SIG-M5 treated with dmso at 0.1 percent for 504 hours (cell line): ENCODE measurements around the gene EXD3.

Experiments
- DNase-seq: peaks from one replicate; lab custom pipeline; 2025; ENCODE audit not compliant: unreplicated experiment; lab: John Stamatoyannopoulos, UW

EXD3 gene

DNA sequence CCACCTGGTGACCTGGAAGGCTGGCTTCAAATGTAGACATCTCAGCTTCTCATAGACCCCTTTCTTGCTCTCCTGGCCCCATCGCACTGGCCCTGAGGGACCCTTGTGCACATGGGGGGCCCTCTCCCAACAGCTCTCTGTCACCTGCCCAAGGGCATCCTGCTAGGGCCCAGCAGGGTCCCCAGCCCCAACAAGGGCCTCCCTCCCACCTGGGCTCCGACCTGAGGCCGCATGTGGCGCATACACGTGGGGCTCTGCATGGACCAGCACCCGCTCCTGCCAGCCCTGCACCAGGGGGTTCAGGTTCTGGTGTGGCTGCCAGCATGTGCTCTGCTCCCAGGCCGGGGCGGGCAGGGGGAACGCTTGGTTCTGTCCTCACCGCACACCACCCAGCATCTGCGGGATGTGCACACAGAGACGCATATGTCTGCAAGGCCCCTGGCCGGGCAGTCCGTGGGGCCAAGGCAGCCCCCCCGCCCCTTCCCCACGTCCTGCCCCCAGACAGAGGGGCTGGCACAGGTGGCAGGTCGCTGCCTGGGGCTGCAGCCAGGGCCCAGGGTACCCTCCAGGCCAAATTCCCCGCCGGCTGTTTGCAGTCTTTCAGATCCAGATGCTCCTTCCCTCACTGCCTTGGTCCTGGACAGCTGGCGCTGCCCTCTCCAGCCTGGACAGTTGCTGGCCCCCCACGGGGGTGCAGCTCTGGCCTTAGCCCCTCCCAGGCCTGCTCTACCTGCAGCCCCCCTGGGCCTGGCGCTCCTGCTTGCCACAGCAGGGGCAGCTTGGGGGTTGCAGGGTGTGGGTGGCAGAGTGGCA, 103.0 kb downstream of the EXD3 start:
- DNase-seq: no peak

DNA sequence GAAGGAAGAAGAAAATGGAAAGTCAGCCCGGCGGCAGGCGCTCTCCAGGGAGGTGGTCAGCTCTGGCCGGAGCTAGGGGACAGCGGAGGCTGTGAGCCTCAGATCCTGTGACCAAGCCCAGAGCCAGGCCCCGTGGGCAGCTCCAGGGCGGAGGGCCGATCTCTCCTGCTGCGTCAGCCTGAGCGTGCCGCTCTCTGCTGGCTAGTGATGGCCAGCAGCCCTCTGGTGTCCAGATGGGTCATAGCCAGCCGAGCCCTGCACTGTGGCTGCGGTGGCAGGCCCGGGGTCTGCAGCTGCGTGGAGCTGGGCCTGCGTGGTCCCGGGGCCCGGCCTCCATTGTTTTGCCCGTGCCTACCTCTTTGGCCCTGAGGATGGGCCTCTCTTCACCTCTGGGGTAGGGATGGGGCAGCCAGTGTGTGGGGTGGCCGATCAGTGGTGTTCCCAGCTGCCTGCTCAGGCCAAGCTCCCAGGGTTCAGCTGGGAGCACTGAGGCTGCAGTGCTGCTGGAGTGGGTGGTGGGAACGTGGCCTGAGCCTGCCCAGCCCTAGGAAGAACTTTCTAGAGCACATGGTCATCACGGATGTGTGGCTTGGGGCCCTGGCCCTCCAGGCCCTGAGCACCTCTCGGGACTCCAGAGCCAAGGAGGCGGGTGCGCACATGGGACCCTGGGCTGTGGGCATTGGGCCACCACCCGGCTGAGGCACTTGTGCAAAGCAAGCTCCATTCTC, 103.8 kb downstream of the EXD3 start:
- no peak for DNase-seq

DNA sequence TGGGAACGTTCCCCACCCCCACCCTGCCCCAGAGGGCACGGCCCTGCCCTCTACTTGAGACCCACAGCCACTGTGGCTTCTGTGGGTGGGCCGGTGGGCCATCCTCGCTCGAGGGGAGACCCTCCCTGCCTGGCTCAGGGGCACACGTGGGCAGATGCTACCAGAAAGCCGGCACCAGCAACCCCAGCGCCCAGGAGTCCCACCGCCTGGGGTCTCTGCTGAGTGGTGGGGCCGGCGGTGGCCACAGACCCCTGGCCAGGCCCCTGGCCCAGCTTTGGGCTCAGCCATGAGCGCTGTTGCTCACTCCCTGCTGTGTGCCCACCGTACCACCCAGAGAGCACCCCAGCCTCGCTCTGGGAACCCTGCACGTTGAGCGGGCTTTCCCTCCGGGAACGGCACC, 104.4 kb downstream of the EXD3 start:
- DNase-seq: no peak

GRCh38 chr9:137317718-137318511, 105.0 kb downstream of the EXD3 start:
- no peak for DNase-seq

- DNase-seq: no peak
Observed at GRCh38 chr9:137317021-137317717, 105.8 kb downstream of the EXD3 start.

DNA sequence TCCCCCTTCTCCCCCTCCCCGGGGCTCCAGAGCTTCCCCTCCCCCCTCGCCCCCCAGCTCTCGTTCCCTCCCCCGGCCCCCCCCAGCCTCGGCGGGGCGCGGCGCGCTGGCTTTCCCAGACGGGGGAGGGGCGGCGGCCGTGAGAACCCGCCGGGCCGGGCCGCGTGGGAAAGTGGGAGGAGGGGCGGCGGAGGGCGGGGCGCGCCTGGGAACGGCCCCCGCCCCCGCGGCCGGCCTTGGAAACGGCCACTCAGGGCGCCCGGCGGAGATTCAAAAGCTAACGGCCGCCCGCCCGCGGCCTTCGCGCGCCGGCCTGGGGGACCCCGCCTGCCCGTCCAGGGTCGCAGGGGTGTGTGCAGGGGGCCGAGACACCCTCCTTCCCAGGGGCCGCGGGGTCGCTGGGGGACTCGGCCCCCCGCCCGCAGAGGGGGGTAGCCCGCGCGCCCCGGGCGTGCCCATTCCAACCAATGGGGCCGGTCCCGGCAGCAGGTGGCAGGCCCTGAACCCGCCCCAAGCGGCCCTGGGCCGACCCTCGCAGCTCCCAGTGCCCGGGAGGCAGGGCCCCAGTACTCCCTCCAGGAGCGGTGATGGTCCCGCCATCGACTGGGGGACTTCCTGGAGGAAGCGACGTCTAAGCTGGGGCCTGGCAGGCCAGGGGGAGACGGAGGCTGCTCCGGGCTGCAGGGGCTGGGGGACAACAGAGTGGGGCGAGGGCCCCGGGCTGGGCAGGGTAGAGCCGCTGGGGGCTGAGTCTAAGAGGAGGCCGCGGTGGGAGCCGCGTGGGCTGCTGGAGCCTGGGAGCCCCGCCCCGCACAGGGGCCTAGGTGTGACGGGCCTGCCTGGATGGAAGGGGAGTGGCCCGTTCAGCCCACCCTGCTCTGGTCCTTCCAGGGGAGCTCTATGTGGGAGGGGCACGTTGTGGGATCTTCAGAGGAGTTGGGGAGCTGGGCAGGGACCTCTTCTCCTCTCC, 106.7 kb downstream of the EXD3 start:
- DNase-seq: no peak

GRCh38 chr9:137315581-137316011, 107.4 kb downstream of the EXD3 start:
- DNase-seq: no peak

DNA sequence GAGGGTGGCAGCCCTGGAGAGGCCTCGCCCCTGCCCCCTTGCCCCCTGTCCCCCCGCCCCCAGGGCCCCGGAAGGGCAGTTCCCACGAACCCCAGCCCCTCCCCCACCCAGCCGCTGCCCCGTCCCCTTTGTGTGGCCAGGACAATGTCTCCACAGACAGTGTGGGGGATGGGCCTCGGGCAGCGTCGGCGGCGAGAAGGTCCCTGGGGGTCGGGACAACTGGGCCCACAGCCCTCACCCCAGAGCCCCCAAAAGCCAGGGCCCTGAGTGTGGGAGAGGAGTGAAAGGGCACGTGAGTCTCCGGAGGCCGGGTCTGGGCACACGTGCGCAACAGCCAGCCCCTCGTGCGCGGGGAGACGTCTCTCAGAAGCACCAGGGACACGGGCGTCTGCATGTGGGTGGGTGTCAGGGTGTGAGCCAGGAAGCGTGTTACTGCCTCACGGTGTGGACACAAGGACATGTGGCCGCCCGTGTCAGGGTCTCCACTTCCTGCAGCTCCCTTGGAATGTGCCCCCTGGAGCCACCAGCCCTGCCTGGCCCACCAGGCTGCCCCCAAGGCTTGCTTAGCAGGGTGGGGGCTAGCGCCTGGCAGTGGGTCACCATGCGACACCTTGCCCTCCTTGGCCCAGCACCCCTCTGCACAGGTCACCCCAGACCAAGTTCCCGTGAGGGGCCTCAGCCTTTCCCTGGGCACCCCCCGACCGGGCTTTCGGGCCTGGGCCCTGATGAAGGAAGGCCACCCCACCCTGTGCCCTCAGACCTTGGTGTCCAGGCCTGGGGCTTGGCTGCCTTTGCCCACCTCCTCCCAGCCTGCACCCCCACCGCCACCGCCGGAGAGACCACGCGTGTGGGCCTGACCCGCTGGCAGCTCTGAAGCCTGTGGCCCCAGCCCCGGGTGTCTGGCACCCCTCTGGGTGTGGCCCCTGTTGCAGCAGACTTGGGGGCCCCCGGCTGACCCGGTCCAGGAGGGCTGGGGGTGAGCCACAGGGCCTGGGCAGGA, 108.1 kb downstream of the EXD3 start:
- DNase-seq: no peak

DNA sequence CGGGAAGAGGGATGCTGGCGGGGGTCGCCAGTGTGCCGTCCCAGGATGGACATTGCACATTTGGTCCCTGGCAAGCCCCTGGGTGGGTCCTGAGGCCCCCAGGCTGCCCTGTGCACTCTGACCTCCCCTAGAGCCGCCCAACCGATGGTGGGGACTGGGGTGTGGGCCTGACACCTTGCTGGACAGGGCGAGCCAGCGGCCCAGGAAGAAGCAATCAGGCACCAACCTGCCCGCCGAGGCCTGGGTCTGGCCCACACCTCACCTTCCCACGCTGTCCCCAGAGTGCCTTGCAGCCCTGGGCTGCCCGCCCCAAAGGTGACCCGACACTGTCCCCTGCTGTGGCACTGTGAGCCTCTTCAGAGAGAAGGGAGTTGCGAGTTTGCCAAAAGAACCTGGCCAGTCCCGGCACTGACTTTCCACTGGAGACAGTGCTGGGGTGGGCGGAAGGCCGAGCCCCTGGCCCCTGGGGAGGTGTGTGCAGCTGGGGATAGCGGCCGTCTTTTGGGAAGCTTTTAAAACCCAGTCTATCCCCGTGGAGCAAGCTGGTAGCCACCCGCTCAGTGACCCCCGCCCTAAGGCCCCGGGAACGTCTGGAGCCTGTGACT, 108.9 kb downstream of the EXD3 start:
- DNase-seq: no peak

DNA sequence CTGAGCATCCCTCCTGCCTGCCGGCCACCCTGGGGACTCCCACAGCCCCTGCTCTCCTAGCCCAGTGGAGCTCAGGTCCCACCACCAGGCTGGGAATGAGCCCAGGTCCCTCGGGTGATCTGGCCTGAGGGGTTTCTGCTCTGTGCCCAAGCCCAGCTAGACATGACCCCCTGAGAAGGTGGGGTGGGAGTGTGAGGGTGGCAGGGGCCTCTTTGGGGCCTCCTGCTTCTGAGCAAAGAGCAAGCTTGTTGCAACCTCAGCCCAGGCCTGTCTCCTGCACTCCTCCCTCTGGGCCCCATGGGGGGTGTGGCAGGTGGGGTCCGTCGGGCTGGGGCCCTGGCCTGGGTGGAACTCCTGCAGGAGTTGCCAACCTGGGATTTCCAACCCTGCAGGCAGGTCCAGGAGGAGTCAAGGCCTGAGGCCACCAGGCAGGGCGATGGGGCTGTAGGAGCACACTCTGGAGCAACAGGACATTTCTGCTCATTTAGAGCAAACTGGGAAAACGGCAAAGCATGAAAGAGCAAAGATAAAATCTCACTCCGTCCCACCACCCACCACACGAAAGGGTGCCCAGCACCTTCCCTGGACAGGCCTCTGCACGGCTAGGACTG, 109.5 kb downstream of the EXD3 start:
- DNase-seq: no peak

GRCh38 chr9:137312852-137313325, 110.1 kb downstream of the EXD3 start:
- DNase-seq: no peak

DNA sequence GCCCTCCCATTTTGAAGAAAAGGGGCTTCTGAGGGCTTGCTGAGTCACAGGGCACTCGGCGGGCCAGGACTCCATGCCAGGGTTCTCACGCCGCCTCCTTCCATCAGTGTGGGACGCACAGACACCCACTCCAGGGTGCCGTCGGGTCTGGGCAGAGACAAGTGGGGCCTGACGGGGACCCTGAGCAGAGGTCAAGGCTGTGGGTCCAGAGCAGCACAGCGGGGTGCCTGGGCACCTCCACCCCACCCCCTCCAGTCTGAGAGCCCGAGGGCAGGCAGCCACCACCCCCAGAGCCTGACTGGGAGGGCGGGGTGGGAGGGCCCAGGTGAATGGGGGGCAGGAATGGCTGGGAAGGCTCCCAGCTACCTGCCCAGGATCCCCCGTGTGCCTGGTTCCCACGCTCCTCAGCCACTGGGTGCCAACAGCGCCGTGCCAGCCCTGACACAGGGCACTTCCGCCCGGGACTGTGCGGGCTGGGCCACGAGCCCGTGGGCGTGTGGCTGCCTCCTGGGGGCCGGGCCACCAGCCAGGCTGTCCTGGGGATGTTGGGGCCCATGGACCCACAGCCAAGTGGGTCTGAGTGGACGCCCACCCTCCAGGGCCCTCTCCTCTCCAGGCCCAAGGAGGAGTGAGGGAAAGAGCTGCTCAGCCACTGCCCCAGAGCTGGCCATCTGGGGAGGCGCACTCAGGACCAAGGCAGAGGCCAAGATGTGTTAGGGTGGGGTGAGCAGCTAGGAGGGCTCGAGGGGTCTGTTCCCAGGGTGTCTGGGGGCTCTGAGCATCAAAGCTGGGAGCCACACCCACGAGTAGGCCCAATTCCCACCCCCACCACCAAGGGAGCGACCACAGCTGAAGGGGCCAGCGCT, 110.7 kb downstream of the EXD3 start:
- no peak for DNase-seq

- peak; percentile 13 for DNase-seq
Observed at GRCh38 chr9:137311171-137311985, 111.6 kb downstream of the EXD3 start.

- DNase-seq: no peak
Observed at GRCh38 chr9:137310189-137311052, 112.5 kb downstream of the EXD3 start.
